Measurements from ENCODE around the gene SLC17A8. TPM values are rescaled to one million over a fixed set of nuclear protein-coding genes. Genes with fewer than 3 reads are reported as not detected.
A peak's percentile ranks its signal among the peaks of the same experiment; 100 is the strongest.

Gene SLC17A8
- total and polyA plus RNA-seq, 2 donors (not counting 1 experiment from before 2014, with no cell fraction given), result not detected

DNA sequence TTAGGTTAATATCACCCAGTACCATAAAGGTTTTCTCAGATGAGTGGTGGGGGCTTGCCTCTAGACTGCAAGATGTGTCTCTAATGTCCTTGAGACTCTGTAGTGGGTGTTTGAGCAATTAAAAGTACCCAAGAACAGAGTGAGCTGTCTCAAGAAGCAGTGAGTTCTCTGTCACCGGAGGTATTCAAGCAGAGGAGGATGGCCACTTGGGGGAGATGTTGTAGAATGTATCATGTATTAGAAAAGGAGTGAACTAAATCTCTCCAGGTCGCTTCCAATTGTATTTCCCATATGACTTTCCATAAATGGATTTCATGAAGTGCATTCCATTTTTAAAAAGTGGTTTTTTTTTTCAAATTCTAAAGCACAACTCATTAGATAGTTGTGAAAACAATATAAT is 35.0 kb downstream of the SLC17A8 start:
- no peak overlapping the region for H3K4me3 ChIP-seq (replicated peaks in 1 of 4; ENCODE audit: control extremely low read depth in 1 of 4, insufficient read depth in 1 of 4, low read depth in 3 of 4, low read length in 4 of 4)
- H3K9me3 ChIP-seq (ENCODE audit: control insufficient read depth, insufficient read depth, low read depth, low read length), result no peaks in the 10 kb centered on the region
- H3K9ac ChIP-seq (ENCODE audit: insufficient read depth, low read length), result no peak overlapping the region
- DNase-seq (ENCODE audit: low read depth in 2 of 2), result peak in 1 of 2 donors; percentile 8
- H4K20me1 ChIP-seq (ENCODE audit: control insufficient read depth, extremely low read depth, insufficient read depth, low read length), result no peaks in the 10 kb centered on the region
- H3K27me3 ChIP-seq (ENCODE audit: control insufficient read depth, insufficient read depth, low read length), result no peaks in the 10 kb centered on the region
- H3K36me3 ChIP-seq (ENCODE audit: control insufficient read depth, insufficient read depth, low read length), result no peaks in the 10 kb centered on the region
- no peak overlapping the region for H2AFZ ChIP-seq (ENCODE audit: low read length)
- H3K4me1 ChIP-seq (ENCODE audit: control insufficient read depth, extremely low read depth, insufficient read depth, low read length), result no peaks in the 10 kb centered on the region
- H3K27ac ChIP-seq (ENCODE audit: insufficient read depth, low read length), result no peak overlapping the region
- TF ChIP-seq EZH2 (IDR thresholded peaks at IDR 0.05; ENCODE audit: low read length, missing control alignments), result no peak
- TF ChIP-seq, protein P1, sequence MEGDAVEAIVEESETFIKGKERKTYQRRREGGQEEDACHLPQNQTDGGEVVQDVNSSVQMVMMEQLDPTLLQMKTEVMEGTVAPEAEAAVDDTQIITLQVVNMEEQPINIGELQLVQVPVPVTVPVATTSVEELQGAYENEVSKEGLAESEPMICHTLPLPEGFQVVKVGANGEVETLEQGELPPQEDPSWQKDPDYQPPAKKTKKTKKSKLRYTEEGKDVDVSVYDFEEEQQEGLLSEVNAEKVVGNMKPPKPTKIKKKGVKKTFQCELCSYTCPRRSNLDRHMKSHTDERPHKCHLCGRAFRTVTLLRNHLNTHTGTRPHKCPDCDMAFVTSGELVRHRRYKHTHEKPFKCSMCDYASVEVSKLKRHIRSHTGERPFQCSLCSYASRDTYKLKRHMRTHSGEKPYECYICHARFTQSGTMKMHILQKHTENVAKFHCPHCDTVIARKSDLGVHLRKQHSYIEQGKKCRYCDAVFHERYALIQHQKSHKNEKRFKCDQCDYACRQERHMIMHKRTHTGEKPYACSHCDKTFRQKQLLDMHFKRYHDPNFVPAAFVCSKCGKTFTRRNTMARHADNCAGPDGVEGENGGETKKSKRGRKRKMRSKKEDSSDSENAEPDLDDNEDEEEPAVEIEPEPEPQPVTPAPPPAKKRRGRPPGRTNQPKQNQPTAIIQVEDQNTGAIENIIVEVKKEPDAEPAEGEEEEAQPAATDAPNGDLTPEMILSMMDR (conservative IDR thresholded peaks at IDR 0.05 in 1 of 2, IDR thresholded peaks at IDR 0.05 in 1 of 2; ENCODE audit: low read depth in 1 of 2, low read length in 2 of 2), result peak; percentile 6 to 8
- H3K4me2 ChIP-seq (ENCODE audit: extremely low read depth, insufficient read depth, low read length), result no peak overlapping the region
- H3K79me2 ChIP-seq (ENCODE audit: control insufficient read depth, insufficient read depth, low read length), result no peaks in the 10 kb centered on the region

GRCh38 chr12:100393200-100393599 is 36.3 kb downstream of the SLC17A8 start:
- Histone ChIP-seq H3K27me3 (ENCODE audit: control insufficient read depth, insufficient read depth, low read length) (no peaks in the 10 kb centered on the region), H3K4me3 (replicated peaks in 1 of 4; ENCODE audit: control extremely low read depth in 1 of 4, insufficient read depth in 1 of 4, low read depth in 3 of 4, low read length in 4 of 4) (no peak overlapping the region), H3K9ac (ENCODE audit: insufficient read depth, low read length) (no peak overlapping the region), H2AFZ (ENCODE audit: low read length) (no peak overlapping the region), H3K9me3 (ENCODE audit: control insufficient read depth, insufficient read depth, low read depth, low read length) (no peaks in the 10 kb centered on the region), H4K20me1 (ENCODE audit: control insufficient read depth, extremely low read depth, insufficient read depth, low read length) (no peaks in the 10 kb centered on the region), H3K36me3 (ENCODE audit: control insufficient read depth, insufficient read depth, low read length) (no peaks in the 10 kb centered on the region), H3K4me2 (ENCODE audit: extremely low read depth, insufficient read depth, low read length) (no peak overlapping the region), H3K27ac (ENCODE audit: insufficient read depth, low read length) (no peak overlapping the region), H3K4me1 (ENCODE audit: control insufficient read depth, extremely low read depth, insufficient read depth, low read length) (no peaks in the 10 kb centered on the region), H3K79me2 (ENCODE audit: control insufficient read depth, insufficient read depth, low read length) (no peaks in the 10 kb centered on the region)
- TF ChIP-seq, protein P1 (conservative IDR thresholded peaks at IDR 0.05 in 1 of 2, IDR thresholded peaks at IDR 0.05 in 1 of 2; ENCODE audit: low read depth in 1 of 2, low read length in 2 of 2), result no peak
- no peak for TF ChIP-seq EZH2 (IDR thresholded peaks at IDR 0.05; ENCODE audit: low read length, missing control alignments)
- no peak for DNase-seq (ENCODE audit: low read depth in 2 of 2)

DNA sequence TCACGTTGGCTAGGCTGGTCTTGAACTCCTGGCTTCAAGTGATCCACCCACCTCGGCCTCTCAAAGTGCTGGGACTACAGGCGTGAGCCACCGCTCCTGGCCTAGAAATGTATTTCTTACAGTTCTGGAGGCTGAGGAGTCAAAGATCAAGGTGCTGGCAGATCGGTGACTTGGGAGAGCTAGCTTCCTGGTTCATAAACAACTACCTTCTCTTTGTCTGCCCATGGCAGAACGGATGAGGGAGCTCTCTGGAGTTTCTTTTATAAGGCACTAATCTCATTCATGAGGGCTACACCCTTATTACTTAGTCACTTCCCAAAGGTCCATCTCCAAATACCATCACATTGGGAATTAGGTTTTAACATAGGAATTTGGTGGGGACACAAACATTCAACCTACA is 38.9 kb downstream of the SLC17A8 start:
- Histone ChIP-seq H3K9ac (ENCODE audit: insufficient read depth, low read length) (no peak overlapping the region), H3K27me3 (ENCODE audit: control insufficient read depth, insufficient read depth, low read length) (no peaks in the 10 kb centered on the region), H3K4me3 (replicated peaks in 1 of 4; ENCODE audit: control extremely low read depth in 1 of 4, insufficient read depth in 1 of 4, low read depth in 3 of 4, low read length in 4 of 4) (no peak overlapping the region), H3K27ac (ENCODE audit: insufficient read depth, low read length) (no peak overlapping the region), H3K79me2 (ENCODE audit: control insufficient read depth, insufficient read depth, low read length) (no peaks in the 10 kb centered on the region), H3K4me2 (ENCODE audit: extremely low read depth, insufficient read depth, low read length) (no peak overlapping the region), H3K9me3 (ENCODE audit: control insufficient read depth, insufficient read depth, low read depth, low read length) (no peaks in the 10 kb centered on the region), H4K20me1 (ENCODE audit: control insufficient read depth, extremely low read depth, insufficient read depth, low read length) (no peaks in the 10 kb centered on the region), H3K4me1 (ENCODE audit: control insufficient read depth, extremely low read depth, insufficient read depth, low read length) (no peaks in the 10 kb centered on the region), H3K36me3 (ENCODE audit: control insufficient read depth, insufficient read depth, low read length) (no peaks in the 10 kb centered on the region), H2AFZ (ENCODE audit: low read length) (no peak overlapping the region)
- no peak for DNase-seq (ENCODE audit: low read depth in 2 of 2)
- TF ChIP-seq, protein P1 (conservative IDR thresholded peaks at IDR 0.05 in 1 of 2, IDR thresholded peaks at IDR 0.05 in 1 of 2; ENCODE audit: low read depth in 1 of 2, low read length in 2 of 2), result no peak
- no peak for TF ChIP-seq EZH2 (IDR thresholded peaks at IDR 0.05; ENCODE audit: low read length, missing control alignments)
